DMS153 (cell line): ENCODE data around the gene ITFG1.
"Not testable (repeated sequence)": the region's sequence is repeated elsewhere in the genome, so short reads cannot be mapped to it uniquely, and the experiment has no call there.

Experiments
- DNase-seq: peaks from one replicate; lab custom pipeline; 2025; lab: John Stamatoyannopoulos, UW

ITFG1 gene

GRCh38 chr16:47473004-47473403 is 12.1 kb upstream of the ITFG1 start:
- not testable (repeated sequence) for DNase-seq

DNA sequence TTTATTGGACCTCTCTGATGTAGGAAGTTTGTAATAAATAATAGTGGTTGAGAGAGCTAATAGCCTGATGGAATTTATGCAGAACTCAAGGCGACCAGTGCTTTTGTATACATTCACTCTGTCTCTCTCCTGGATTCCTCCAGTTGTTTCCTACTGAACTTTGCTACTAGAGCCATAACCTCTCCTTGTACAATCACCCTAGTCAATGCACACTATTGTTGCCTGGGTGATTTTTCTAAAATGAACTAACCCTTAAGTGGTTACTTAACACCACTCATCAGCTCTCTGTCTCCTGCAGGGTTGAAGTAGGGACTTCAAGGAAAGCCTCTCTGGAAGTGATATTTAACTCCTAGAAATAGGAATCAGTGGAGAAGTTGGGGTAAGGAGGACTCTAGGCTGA is 9.9 kb upstream of the ITFG1 start:
- no peak for DNase-seq

- DNase-seq: no peak
These were observed 9.3 kb upstream of the ITFG1 start for GRCh38 chr16:47470211-47470610.

GRCh38 chr16:47469227-47469626 is 8.4 kb upstream of the ITFG1 start:
- no peak for DNase-seq

DNA sequence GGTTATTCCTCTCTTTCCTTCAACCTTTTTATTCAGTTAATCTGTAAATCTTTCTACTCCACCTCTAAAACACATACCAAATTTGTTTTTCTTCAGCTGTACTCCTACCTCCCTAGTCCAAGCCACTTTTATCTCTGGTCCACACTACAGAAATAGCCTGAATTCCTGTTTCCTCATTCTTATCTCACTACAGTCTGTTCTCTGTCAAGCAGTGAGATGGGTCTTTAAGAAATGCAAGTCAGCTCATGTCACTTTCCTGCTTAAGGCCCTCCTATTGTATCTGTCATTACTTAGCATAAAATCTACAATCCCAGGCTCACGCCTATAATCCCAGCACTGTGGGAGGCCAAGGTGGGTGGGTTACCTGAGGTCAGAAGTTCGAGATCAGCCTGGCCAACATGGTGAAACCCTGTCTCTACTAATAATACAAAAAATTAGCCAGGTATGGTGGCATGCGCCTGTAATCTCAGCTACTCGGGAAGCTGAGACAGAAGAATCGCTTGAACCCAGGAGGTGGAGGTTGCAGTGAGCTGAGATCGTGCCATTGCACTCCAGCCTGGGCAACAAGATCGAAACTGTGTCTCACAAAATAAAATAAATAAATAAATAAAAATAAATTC is 7.3 kb upstream of the ITFG1 start:
- DNase-seq: not testable (repeated sequence)

DNA sequence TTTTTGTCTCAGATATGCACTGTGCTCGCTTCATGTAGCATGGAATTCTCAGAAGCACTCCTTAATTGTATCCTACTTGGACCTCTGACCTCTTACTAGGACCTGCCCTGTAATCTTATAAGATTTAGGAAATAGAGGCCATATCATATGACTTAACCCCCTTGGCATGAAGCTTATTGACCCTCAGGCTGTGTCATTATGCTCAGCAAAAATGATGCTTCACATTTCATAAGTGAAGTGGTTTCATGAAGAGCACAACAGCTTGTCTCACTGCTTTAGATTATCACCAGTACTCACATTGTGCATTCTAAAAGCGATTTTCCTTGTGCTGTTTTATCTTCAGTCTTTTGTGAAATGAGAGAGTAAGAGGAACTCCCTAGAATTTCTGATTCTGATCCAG is 6.6 kb upstream of the ITFG1 start:
- no peak for DNase-seq

DNA sequence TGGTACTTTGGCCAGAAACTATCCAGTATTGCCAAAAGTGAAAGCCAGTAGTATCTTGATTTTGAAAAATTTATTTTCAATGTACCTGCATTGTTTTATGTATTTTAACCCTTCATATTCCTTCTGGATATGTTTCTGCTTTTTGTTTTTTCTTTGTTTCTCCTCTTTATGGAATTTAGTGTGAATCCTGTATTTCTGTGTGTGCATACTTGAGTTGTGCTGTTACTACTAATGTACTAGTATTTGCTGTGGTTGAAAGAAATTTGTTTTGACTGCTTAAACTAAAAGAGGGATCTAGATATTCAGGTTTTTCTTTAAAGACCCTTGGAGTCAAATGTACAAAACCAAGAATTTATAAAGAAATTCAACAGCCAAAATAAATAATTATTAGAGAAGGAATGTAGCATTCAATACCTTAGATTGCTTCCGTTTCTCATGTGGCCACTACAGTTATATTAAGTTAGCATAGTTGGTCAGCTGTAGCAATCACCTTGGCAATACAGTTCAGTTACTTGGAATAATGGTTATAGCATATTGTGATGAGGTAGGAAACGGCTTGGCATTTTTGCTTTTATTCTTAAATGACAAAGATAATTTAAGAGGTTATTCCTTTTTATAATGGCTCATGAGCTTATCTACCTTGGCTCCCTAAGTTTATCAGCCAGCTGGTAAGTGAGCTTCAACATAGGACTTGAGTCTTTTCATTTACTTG is 5.2 kb upstream of the ITFG1 start:
- DNase-seq: no peak

- DNase-seq: no peak
These were observed 3.1 kb upstream of the ITFG1 start for GRCh38 chr16:47463771-47464624.

GRCh38 chr16:47461598-47462266 is 869 bp upstream of the ITFG1 start:
- DNase-seq: no peak

GRCh38 chr16:47460359-47460710 is 528 bp downstream of the ITFG1 start:
- no peak for DNase-seq

GRCh38 chr16:47459603-47460002 is 1.3 kb downstream of the ITFG1 start:
- DNase-seq: no peak

DNA sequence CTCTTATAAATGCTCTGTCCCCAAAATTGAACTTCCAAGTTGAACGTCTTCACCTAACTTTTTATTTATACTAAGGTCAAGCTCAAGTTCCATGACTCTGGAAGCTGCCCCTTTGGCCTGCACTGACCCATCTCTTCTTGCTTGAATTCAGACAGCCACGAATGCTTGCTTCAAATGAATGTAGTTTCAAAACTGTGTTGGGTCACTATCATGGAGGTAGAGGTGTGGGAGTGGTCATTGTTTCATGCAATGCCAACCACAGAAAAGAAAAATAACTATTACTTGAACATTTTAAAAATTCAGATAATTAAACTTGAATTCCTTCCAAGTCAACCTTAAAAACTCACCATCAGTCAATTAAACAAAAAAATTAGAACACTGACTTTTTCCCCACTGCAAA is 2.5 kb downstream of the ITFG1 start:
- DNase-seq: no peak

GRCh38 chr16:47449788-47450187 is 11.1 kb downstream of the ITFG1 start:
- no peak for DNase-seq

DNA sequence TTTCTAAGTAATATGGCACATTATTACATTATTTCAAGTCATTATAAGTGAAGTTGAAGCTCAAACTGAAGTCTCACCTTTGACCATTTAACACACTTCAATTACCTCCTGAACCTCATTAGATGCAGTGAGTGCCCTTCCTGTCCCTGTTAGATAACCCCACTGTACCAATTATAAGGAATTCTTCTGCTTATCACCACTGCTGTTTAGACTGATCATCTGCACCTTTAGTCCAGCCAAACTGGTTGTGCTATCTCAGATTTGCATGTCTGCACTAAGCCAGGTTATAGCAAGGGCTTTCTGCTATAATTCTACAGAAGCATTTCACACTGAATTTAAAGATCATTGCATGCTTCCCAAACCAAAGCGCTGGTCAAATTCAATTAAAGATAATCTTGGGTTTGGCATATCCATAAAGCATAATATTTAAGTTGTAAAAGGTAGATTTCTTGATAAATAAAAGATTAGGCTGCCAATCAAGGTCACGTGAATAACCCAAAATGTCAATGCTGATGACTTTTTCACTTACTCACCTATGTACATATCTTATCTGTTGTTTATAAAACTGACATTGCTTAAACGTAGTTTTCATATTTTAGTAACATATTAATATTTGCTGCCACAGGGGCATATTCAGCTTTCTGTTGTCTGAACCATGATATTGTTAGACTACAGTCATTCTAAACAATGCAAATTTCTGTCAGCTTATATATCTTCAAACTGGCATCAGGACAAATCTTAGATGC is 11.9 kb downstream of the ITFG1 start:
- DNase-seq: no peak

GRCh38 chr16:47446431-47446830 is 14.4 kb downstream of the ITFG1 start:
- no peak for DNase-seq

DNA sequence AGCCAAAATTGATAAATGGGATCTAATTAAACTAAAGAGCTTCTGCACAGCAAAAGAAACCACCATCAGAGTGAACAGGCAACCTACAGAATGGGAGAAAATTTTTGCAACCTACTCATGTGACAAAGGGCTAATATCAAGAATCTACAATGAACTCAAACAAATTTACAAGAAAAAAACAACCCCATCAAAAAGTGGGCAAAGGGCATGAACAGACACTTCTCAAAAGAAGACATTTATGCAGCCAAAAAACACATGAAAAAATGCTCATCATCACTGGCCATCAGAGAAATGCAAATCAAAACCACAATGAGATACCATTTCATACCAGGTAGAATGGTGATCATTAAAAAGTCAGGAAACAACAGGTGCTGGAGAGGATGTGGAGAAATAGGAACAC is 18.0 kb downstream of the ITFG1 start:
- DNase-seq: not testable (repeated sequence)

GRCh38 chr16:47440066-47440465 is 20.8 kb downstream of the ITFG1 start:
- not testable (repeated sequence) for DNase-seq

DNA sequence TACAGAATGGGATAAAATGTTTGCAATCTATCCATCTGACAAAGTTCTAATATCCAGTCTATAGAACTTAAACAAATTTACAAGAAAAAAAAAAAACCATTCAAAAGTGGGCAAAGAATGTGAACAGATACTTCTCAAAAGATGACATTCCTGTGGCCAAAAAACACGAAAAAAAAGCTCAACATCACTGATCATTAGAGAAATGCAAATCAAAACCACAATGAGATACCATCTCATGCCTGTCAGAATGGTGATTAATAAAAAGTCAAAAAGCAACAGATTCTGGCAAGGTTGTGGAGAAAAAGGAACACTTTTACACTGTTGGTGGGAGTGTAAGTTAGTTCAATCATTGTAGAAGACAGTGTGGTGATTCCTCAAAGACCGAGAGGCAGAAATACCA is 26.6 kb downstream of the ITFG1 start:
- DNase-seq: not testable (repeated sequence)

DNA sequence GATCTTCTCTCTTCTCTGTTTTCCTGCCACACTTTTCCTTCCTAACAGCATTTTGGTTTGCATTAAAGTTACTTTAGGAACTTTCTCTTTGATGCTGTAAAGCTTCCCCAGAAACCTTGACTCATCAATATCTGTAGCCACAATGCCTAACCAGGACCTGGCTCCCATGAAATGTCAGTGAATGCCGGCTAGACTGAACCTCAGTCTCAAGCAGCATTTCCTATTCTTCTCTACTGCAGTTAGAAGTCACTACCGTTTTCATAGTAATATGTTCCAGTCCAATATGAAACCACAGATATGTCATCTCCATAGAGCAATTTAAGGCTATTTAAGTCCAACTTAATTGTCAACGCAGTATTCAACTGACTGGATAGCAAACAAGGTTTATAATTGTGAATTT is 28.9 kb downstream of the ITFG1 start:
- DNase-seq: no peak

DNA sequence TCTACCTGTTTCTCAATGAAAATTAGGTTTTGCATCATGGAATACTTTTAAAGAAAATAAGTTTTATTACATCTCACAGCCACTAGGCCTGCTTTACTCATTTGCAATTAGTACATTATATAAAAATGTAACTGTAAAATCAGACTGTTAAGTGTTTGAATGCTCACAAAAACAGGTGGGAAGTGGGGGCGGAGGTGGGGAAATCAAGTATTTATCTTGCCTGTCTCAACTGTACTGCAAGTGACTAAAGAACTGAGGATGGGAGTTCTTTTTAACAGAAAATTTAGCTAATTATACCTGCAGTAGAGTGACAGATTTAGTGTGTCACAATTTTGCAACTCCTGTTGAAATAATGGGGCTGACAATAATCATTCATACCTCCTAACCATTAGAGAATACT is 34.1 kb downstream of the ITFG1 start:
- DNase-seq: no peak

- DNase-seq: no peak
These were observed 36.0 kb downstream of the ITFG1 start for GRCh38 chr16:47424846-47425245.

GRCh38 chr16:47416869-47417268 is 44.0 kb downstream of the ITFG1 start:
- DNase-seq: no peak
